Activated B cell treated with CpG ODN at 0.5 μM for 24 hours (primary cell): Measurements from ENCODE around the gene GAREM1. TPM values are rescaled to one million over a fixed set of nuclear protein-coding genes. Genes with fewer than 3 reads are reported as not detected.

Experiments
- ATAC-seq: fragments of 200-7000 bp; cut with Tn5 transposase; one replicate; pipeline ENCODE4 v1.10.0; 2021; ENCODE audit warnings: low read depth, mild to moderate bottlenecking, moderate library complexity
- CTCF ChIA-PET: fragments of 350-600 bp; sonication (Branson Sonifier 250); formaldehyde crosslinking; loops from one replicate; lab custom pipeline; 2021; ENCODE audit warnings: antibody characterized with exemption; lab: Charles Lee
- POLR2A ChIA-PET: fragments of 350-600 bp; sonication (Branson Sonifier 250); formaldehyde crosslinking; loops from one replicate; lab custom pipeline; 2021; ENCODE audit warnings: antibody characterized with exemption; lab: Charles Lee
- DNase-seq: peaks from one replicate; pipeline ENCODE4 v3.0.0; 2022
- H3K27ac Mint-ChIP-seq: one replicate; pipeline ENCODE4 v1.8.0; 2020; ENCODE audit warnings: mixed read lengths
- H3K27me3 Mint-ChIP-seq: one replicate; pipeline ENCODE4 v1.8.0; 2021; ENCODE audit warnings: mixed read lengths
- H3K36me3 Mint-ChIP-seq: one replicate; pipeline ENCODE4 v1.8.0; 2021; ENCODE audit warnings: low read depth, mixed read lengths
- H3K4me1 Mint-ChIP-seq: one replicate; pipeline ENCODE4 v1.8.0; 2021; ENCODE audit warnings: mixed read lengths
- H3K4me3 Mint-ChIP-seq: one replicate; pipeline ENCODE4 v1.8.0; 2020; ENCODE audit warnings: mild to moderate bottlenecking, mixed read lengths
- H3K9me3 Mint-ChIP-seq: one replicate; pipeline ENCODE4 v1.8.0; 2020; ENCODE audit warnings: mixed read lengths
- CTCF ChIP-seq: fragments of 200-600 bp; IDR thresholded peaks from one replicate; pipeline ENCODE4 v1.8.0; 2022; ENCODE audit warnings: antibody characterized with exemption, mild to moderate bottlenecking
- intact Hi-C: fragments of 100-400 bp; cut with micrococcal nuclease; formaldehyde crosslinking; loops from one replicate; pipeline ENCODE4 v1.15.1; 2024
- total RNA-seq: library from RNA; stranded (reverse); gene quantifications from 2 replicates; pipeline ENCODE4 v1.2.3, GENCODE V29; 2022

The GAREM1 gene
- total RNA-seq, 1 donor from 2014 or later = not detected

- DNase-seq (no peak), ATAC-seq (no peak)
- Mint-ChIP-seq H3K36me3 (no peaks in the 10 kb centered on the region), H3K4me1 (no peaks in the 10 kb centered on the region), H3K27ac (no peak overlapping the region), H3K4me3 (no peak overlapping the region), H3K27me3 (no peaks in the 10 kb centered on the region), H3K9me3 (no peaks in the 10 kb centered on the region)
- intact Hi-C loops = no loop called here
- TF ChIP-seq CTCF = no peak
- POLR2A ChIA-PET = no interaction called here
- CTCF ChIA-PET = no interaction called here
Measured at GRCh38 chr18:32319084-32319483, 151.6 kb downstream of the GAREM1 start.

GRCh38 chr18:32318581-32318980 is 152.1 kb downstream of the GAREM1 start:
- DNase-seq = no peak
- Mint-ChIP-seq H3K4me3 (no peak overlapping the region), H3K4me1 (no peaks in the 10 kb centered on the region), H3K27ac (no peak overlapping the region), H3K36me3 (no peaks in the 10 kb centered on the region), H3K27me3 (no peaks in the 10 kb centered on the region), H3K9me3 (no peaks in the 10 kb centered on the region)
- no peak for ATAC-seq
- CTCF ChIA-PET = no interaction called here
- no peak for TF ChIP-seq CTCF
- intact Hi-C loops = no loop called here
- POLR2A ChIA-PET = no interaction called here

DNA sequence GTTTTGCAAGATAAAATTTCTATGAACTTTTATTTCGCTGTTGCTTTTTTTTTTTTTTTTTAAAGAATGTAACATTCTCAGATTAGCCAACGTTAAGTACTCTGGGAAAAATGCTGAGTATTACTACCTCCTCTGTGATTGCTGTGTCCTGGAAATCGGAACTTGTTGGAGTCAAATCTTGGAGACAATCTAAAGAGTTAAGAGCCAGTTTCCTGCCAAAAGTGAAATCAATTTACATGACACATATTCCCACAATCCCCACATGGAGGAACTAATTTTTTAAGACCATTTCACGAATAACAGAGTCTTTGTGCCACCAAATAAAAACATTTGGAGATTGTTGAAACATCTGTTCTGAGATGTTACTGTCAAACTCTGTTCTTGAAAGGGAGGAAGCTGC is 153.0 kb downstream of the GAREM1 start:
- Mint-ChIP-seq H3K4me1 (no peaks in the 10 kb centered on the region), H3K36me3 (no peaks in the 10 kb centered on the region), H3K27me3 (no peaks in the 10 kb centered on the region), H3K9me3 (no peaks in the 10 kb centered on the region), H3K27ac (no peak overlapping the region), H3K4me3 (no peak overlapping the region)
- intact Hi-C loops = no loop called here
- no peak for TF ChIP-seq CTCF
- DNase-seq (no peak), ATAC-seq (no peak)
- ChIA-PET POLR2A (no interaction called here), CTCF (no interaction called here)

- Mint-ChIP-seq H3K9me3 (no peaks in the 10 kb centered on the region), H3K27me3 (no peaks in the 10 kb centered on the region), H3K27ac (no peak overlapping the region), H3K4me1 (no peaks in the 10 kb centered on the region), H3K36me3 (no peaks in the 10 kb centered on the region), H3K4me3 (no peak overlapping the region)
- intact Hi-C loops = no loop called here
- ChIA-PET CTCF (no interaction called here), POLR2A (no interaction called here)
- ATAC-seq = no peak
- no peak for TF ChIP-seq CTCF
- DNase-seq = no peak
Measured at GRCh38 chr18:32315881-32316280, 154.8 kb downstream of the GAREM1 start.

GRCh38 chr18:32310774-32311173 is 159.9 kb downstream of the GAREM1 start:
- intact Hi-C loops = no loop called here
- ChIA-PET CTCF (no interaction called here), POLR2A (no interaction called here)
- ATAC-seq = no peak
- no peaks in the 10 kb centered on the region for H3K36me3 Mint-ChIP-seq
- H3K4me3 Mint-ChIP-seq = no peak overlapping the region
- no peak overlapping the region for H3K27ac Mint-ChIP-seq
- no peaks in the 10 kb centered on the region for H3K27me3 Mint-ChIP-seq
- DNase-seq = no peak
- TF ChIP-seq CTCF = no peak
- no peaks in the 10 kb centered on the region for H3K4me1 Mint-ChIP-seq
- H3K9me3 Mint-ChIP-seq = no peaks in the 10 kb centered on the region
